GM19025 (cell line): Measurements from ENCODE around the gene CSRP1.
"Not testable (repeated sequence)": the region's sequence is repeated elsewhere in the genome, so short reads cannot be mapped to it uniquely, and the experiment has no call there.

Experiments
- ATAC-seq: cut with Tn5 transposase; IDR thresholded peaks from one replicate; pipeline ENCODE4 v1.9.1; 2021; ENCODE audit warnings: mild to moderate bottlenecking, low read depth, moderate library complexity; ENCODE audit not compliant: unreplicated experiment

CSRP1 gene

GRCh38 chr1:201506557-201507359 is at the start of gene CSRP1:
CSRP1 (minus strand) TSS chr1:201507123; CDS start chr1:201496303, 10,820 bp downstream.
- ATAC-seq = peak; percentile 91

- no peak for ATAC-seq
These were observed 48.6 kb upstream of the CSRP1 start for GRCh38 chr1:201555593-201555945.

GRCh38 chr1:201554789-201555592 is 48.1 kb upstream of the CSRP1 start:
- no peak for ATAC-seq

GRCh38 chr1:201554190-201554600 is 47.3 kb upstream of the CSRP1 start:
- ATAC-seq = no peak

DNA sequence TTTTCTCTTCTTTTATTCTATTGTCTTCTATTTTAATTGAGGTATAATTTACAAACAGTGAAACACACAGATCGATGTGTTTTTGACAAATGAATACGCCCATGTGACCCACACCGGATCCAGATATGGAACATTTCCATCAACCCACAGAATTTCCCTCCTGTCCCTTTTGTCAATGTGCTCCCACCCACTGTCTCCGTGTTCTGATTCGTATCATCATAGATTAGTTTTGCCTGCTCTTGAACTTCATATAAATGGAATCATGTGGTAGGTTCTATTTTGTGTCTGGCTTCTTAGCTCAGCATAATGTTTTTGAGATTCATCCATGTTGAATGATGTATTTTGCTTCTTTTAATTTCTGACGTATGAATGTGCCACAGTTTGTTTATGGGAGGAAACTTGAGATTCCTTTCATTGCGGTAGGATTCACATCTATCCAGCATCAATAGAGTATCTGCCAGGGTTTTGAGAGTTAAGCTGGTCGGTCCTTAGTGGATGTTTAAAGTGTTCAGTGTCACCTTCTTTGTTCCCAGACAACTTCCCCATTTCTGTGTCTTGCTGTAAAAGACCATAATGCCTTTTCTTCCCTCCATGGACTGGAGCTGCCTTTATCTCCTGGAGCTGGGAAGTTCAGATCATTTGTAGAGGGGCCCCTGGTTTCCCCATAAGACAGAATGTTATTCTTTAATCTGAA is 46.7 kb upstream of the CSRP1 start:
- ATAC-seq = no peak

DNA sequence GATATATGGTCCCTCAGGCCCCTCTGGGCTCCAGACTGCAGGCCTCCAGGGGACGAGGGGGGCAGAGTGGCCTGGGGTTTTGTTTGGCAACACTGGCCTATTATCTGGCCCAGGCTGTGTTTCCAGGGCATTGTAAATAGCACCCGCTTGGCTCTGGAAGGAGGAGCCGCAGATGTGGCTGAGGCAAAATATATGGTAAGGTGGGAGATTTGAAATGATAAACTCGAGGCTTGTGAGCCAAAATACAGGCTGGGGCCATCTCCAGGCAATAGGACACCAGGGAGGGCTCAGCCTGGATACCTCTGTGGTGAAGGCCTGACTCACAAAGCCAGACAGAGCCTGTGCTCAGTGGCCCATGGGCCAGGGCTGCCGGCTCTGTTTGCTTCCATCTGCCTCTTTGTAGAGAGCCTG is 46.0 kb upstream of the CSRP1 start:
- no peak for ATAC-seq

DNA sequence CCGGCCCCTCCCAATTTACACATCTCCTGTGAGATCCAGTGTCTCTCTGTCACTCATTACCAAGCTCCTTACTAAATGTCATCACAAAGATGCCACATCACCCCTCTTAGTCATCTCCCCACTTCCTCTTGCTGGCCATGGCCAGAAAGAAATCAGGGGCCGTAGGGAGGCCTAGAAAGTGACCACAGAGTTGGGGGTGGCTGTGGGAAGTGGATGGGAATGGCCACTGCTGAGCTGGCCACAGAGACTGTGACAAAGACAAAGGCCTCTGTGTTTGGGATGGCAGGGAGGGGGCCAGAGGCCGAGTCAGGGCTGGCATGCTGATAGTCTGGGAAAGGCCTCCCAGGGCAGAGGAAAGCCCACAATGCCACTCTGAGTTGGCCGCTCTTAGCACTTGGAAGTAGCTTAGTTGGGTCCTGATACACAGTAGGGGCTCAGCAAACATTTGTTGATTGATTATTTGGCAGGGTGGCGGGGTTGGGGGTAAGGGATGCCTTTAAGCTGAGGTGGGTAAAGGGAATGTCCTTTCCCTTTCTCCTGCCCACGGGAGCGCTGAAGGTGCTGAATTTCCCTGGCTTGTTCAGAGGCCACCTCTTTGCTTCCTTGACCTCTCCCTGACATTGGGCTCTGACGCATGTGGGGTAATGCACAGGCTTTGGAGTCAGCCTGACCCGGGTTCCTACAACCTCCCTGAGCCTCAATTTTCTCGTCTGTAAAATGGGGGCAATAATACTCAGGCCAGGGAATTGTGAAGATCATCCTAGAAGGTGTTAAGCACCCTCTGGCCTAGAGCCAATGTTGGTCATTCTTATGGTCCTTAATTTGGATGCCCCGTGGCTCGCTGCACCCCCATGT is 45.2 kb upstream of the CSRP1 start:
- ATAC-seq = no peak

- ATAC-seq = no peak
These were observed 44.2 kb upstream of the CSRP1 start for GRCh38 chr1:201551096-201551495.

DNA sequence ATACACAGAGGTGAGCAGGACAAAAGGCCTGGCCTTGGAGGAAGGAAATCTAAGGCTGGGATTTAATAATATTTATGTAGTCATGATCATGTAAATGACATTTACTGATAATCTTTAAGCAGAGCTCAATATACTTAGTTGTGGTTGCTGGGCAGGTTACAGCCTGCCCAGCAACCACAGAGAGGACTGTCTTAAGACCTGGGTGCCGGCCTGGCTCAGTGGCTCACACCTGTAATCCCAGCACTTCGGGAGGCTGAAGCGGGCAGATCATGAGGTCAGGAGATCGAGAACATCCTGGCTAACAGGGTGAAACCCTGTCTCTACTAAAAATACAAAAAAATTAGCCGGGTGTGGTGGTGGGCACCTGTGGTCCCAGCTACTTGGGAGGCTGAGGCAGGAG is 42.6 kb upstream of the CSRP1 start:
- ATAC-seq = not testable (repeated sequence)

- ATAC-seq = no peak
These were observed 39.0 kb upstream of the CSRP1 start for GRCh38 chr1:201545851-201546492.

GRCh38 chr1:201544710-201545109 is 37.8 kb upstream of the CSRP1 start:
- ATAC-seq = no peak

GRCh38 chr1:201543871-201544642 is 37.1 kb upstream of the CSRP1 start:
- ATAC-seq = no peak

GRCh38 chr1:201542309-201543035 is 35.5 kb upstream of the CSRP1 start:
- ATAC-seq = no peak

DNA sequence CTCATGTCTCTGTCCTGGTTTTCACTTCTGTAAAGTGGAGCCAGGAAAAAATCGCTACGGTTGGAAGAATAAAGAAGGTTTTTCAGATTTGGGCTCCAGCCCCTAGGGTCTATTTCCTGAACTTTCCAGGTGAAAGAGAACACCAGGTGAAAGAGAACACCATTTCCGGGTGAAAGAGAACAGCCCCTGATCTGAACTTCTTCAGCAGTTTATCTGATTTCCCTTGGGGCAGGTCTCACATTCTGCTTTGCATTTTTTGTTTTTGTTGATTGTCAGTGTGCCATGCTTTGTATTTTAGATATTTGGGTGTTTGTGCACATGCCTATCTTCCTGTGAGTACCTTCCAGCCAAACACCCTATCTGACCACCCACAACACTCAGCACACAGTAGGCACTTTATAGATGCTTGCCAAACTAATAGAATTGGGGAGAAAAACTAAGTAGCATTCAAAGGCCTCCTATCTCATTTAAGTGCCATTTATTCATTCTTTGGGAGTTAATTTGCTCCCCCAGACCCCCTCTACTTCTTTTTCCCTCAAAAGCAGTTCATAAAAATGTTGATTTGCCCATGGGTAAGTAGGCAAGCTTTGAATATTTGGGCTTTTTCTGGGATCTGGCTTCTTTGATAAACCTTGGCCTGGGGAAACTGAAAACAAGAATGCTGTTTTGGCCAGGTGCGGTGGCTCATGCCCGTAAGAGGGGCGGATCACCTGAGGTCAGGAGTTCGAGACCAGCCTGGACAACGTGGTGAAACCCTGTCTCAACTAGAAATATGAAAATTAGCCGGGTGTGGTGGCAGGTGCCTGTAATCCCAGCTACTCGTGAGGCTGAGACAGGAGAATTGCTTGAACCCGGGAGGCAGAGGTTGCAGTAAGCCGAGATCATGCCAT is 34.2 kb upstream of the CSRP1 start:
- no peak for ATAC-seq

GRCh38 chr1:201539561-201540431 is 32.9 kb upstream of the CSRP1 start:
- no peak for ATAC-seq
